Measurements from ENCODE around the gene GULP1.
"Not testable (repeated sequence)": the region's sequence is repeated elsewhere in the genome, so short reads cannot be mapped to it uniquely, and the experiment has no call there.

GULP1 gene

GRCh38 chr2:188599140-188599539 is 307.5 kb downstream of the GULP1 start:
- Mint-ChIP-seq H3K4me1 (ENCODE audit: low read depth in 2 of 2) (no peaks in the 10 kb centered on the region), H3K27me3 (no peaks in the 10 kb centered on the region), H3K4me3 (no peak overlapping the region), H3K27ac (no peak overlapping the region), H3K9me3 (no peaks in the 10 kb centered on the region), H3K36me3 (ENCODE audit: insufficient read depth) (no peaks in the 10 kb centered on the region)
- DNase-seq (no peak), ATAC-seq (replicated peaks) (no peak)

DNA sequence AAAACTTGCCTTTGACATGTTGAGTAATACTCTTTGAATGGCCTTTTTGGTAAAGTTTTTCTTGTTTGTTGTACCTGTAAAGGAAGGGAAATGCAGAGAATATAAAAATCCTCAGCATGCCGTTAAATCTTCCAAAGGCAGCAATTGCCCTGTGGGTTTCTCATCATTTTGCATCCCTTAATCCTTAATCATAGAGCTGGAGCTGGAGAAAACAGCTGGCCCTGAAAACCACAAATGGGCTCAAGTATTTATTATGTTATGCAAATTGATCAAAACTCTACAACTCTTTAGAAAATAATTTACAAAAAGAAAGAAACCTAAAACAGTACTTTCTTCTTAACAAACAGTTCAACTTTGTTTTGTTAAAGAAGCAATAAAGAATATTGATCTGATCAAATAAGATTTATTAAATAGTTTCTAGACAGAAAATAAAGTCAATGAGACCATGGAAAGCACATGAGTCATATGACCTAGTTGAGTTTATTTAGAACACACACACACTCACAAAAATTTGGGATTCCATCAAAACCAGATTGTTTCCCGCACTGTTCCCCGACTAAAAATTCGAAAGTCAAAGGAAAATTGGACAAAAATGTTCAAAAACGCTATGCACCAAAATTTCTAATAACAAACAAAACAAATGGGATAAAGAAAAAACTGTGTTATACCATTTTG is 309.0 kb downstream of the GULP1 start:
- Mint-ChIP-seq H3K27ac (no peak overlapping the region), H3K9me3 (no peaks in the 10 kb centered on the region), H3K36me3 (ENCODE audit: insufficient read depth) (no peaks in the 10 kb centered on the region), H3K27me3 (no peaks in the 10 kb centered on the region), H3K4me1 (ENCODE audit: low read depth in 2 of 2) (no peaks in the 10 kb centered on the region), H3K4me3 (no peak overlapping the region)
- ATAC-seq (replicated peaks) (no peak), DNase-seq (no peak)

GRCh38 chr2:188601391-188601790 is 309.7 kb downstream of the GULP1 start:
- no peak overlapping the region for H3K27ac Mint-ChIP-seq
- H3K4me3 Mint-ChIP-seq, result no peak overlapping the region
- H3K4me1 Mint-ChIP-seq (ENCODE audit: low read depth in 2 of 2), result no peaks in the 10 kb centered on the region
- no peaks in the 10 kb centered on the region for H3K36me3 Mint-ChIP-seq (ENCODE audit: insufficient read depth)
- ATAC-seq (replicated peaks) (no peak), DNase-seq (no peak)
- no peaks in the 10 kb centered on the region for H3K27me3 Mint-ChIP-seq
- no peaks in the 10 kb centered on the region for H3K9me3 Mint-ChIP-seq

DNA sequence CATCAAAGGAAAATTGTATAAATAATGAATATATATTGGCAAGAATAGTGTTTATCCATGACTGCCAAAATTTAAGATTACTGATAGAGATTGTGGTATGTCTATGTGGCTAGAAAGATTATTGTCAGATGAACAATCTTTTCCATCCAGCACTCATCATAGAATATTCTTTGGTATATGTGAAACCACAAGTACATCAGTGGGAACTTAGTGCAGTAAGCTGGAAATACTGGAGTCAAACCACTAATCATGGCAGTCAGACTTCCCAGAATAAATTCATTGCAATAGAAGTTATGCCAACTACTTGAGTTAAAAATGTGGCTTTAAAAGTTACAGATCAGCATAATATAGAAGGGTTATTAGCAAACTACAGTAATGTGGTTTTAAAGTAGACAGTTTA is 310.3 kb downstream of the GULP1 start:
- no peak overlapping the region for H3K4me3 Mint-ChIP-seq
- H3K27me3 Mint-ChIP-seq, result no peaks in the 10 kb centered on the region
- H3K27ac Mint-ChIP-seq, result no peak overlapping the region
- ATAC-seq (replicated peaks), result no peak
- H3K9me3 Mint-ChIP-seq, result no peaks in the 10 kb centered on the region
- H3K4me1 Mint-ChIP-seq (ENCODE audit: low read depth in 2 of 2), result no peaks in the 10 kb centered on the region
- no peaks in the 10 kb centered on the region for H3K36me3 Mint-ChIP-seq (ENCODE audit: insufficient read depth)
- DNase-seq, result no peak

GRCh38 chr2:188604579-188604978 is 312.9 kb downstream of the GULP1 start:
- Mint-ChIP-seq H3K27ac (no peak overlapping the region), H3K27me3 (no peaks in the 10 kb centered on the region), H3K4me1 (ENCODE audit: low read depth in 2 of 2) (no peaks in the 10 kb centered on the region), H3K36me3 (ENCODE audit: insufficient read depth) (no peaks in the 10 kb centered on the region), H3K9me3 (no peaks in the 10 kb centered on the region), H3K4me3 (no peak overlapping the region)
- ATAC-seq (replicated peaks), result no peak
- DNase-seq, result no peak

GRCh38 chr2:188605609-188606584 is 314.2 kb downstream of the GULP1 start:
- peak overlapping the region; percentile 41 to 67 for H3K4me3 Mint-ChIP-seq
- H3K9me3 Mint-ChIP-seq; H3K36me3 Mint-ChIP-seq (ENCODE audit: insufficient read depth); H3K27ac Mint-ChIP-seq; H3K4me1 Mint-ChIP-seq (ENCODE audit: low read depth in 2 of 2); ATAC-seq (replicated peaks); H3K27me3 Mint-ChIP-seq: not testable (repeated sequence)
- DNase-seq, result peak in 1 of 3 experiments; percentile 5

- DNase-seq; ATAC-seq (replicated peaks); H3K27me3 Mint-ChIP-seq; H3K36me3 Mint-ChIP-seq (ENCODE audit: insufficient read depth); H3K27ac Mint-ChIP-seq; H3K4me3 Mint-ChIP-seq; H3K4me1 Mint-ChIP-seq (ENCODE audit: low read depth in 2 of 2); H3K9me3 Mint-ChIP-seq: not testable (repeated sequence)
Observed at GRCh38 chr2:188606596-188606995, 314.9 kb downstream of the GULP1 start.

DNA sequence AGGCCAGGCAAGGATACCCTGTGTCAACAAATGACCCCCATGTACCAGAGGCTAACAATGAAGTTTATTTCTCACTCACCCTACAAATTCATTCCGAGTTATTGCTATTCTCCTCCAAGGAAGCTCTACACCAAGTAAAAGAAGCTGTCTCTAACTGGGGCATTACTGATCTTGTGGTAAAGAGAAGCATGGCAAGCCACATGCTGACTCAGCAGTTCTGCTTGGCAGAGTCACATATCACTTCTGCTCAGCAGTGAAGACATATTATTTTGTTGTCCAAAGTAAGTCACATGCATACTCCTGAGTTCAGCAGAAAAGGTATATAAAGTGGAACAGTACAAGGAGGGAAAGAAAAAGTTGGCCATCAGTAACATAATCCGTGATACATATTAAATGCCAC is 315.8 kb downstream of the GULP1 start:
- H3K4me3 Mint-ChIP-seq, result no peak overlapping the region
- H3K9me3 Mint-ChIP-seq, result peaks cover 4 to 9% of the 10 kb centered on the region in 2 donors
- no peak for DNase-seq
- no peaks in the 10 kb centered on the region for H3K4me1 Mint-ChIP-seq (ENCODE audit: low read depth in 2 of 2)
- H3K36me3 Mint-ChIP-seq (ENCODE audit: insufficient read depth), result no peaks in the 10 kb centered on the region
- no peak for ATAC-seq (replicated peaks)
- H3K27ac Mint-ChIP-seq, result no peak overlapping the region
- no peaks in the 10 kb centered on the region for H3K27me3 Mint-ChIP-seq

DNA sequence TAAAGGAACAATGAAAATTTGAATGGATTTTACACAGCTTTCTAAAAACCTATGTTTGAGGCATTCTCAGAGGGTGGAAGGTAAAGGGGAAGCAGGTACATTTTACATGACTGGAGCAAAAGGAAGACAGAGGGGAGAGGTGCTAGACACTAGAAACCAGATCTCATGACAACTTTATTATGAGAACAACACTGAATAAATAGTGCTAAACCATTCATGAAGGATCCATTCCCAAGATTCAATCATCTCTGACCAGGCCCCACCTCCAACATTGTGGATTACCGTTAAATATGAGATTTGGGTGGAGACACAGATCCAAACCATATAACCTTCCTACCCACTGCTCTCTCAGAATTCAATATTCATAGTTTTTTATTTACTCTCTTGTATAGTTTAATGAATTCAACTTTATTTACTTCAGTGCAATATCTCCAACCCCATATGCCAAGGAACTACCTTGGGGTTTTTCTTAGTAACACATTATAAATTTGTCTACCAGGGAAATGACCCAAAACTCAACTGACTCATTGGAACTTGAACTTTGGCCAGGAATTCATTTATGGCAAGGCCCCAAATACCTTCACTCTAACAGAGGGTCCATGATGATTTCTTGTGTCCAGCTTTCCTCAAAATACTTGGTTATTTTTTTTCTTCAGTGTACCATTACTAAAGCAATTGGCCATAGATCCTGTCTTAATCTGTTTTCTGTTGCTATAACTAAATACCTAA is 317.8 kb downstream of the GULP1 start:
- no peak for DNase-seq
- Mint-ChIP-seq H3K4me3 (no peak overlapping the region), H3K4me1 (ENCODE audit: low read depth in 2 of 2) (no peaks in the 10 kb centered on the region), H3K27me3 (no peaks in the 10 kb centered on the region), H3K36me3 (ENCODE audit: insufficient read depth) (no peaks in the 10 kb centered on the region), H3K27ac (no peak overlapping the region), H3K9me3 (peaks cover 4 to 9% of the 10 kb centered on the region in 2 donors)
- ATAC-seq (replicated peaks), result no peak

DNA sequence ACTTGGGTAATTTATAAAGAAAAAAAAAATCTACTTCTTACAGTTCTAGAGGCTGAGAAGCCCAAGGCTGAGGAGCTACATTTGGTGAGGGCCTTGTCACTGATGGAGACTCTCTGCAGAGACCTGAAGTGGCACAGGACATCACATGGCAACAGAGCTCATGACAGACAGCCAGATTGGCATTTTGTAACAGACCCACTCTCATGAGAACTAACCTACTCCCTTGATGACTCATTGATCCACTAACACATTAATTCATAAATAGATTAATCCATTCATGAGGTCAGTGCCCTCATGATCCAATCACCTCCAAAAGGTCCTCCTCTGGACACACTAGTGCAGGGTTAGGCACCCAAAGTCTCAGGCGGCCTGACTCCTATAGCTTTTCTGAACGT is 318.4 kb downstream of the GULP1 start:
- Mint-ChIP-seq H3K36me3 (ENCODE audit: insufficient read depth) (no peaks in the 10 kb centered on the region), H3K27me3 (no peaks in the 10 kb centered on the region), H3K9me3 (peaks cover 4 to 9% of the 10 kb centered on the region in 2 donors), H3K4me3 (no peak overlapping the region), H3K4me1 (ENCODE audit: low read depth in 2 of 2) (no peaks in the 10 kb centered on the region), H3K27ac (no peak overlapping the region)
- DNase-seq, result no peak
- ATAC-seq (replicated peaks), result no peak

GRCh38 chr2:188610827-188611226 is 319.2 kb downstream of the GULP1 start:
- Mint-ChIP-seq H3K4me3 (no peak overlapping the region), H3K27ac (no peak overlapping the region), H3K9me3 (peaks cover 4 to 9% of the 10 kb centered on the region in 2 donors), H3K27me3 (no peaks in the 10 kb centered on the region), H3K4me1 (ENCODE audit: low read depth in 2 of 2) (no peaks in the 10 kb centered on the region), H3K36me3 (ENCODE audit: insufficient read depth) (no peaks in the 10 kb centered on the region)
- ATAC-seq (replicated peaks) (no peak), DNase-seq (no peak)

DNA sequence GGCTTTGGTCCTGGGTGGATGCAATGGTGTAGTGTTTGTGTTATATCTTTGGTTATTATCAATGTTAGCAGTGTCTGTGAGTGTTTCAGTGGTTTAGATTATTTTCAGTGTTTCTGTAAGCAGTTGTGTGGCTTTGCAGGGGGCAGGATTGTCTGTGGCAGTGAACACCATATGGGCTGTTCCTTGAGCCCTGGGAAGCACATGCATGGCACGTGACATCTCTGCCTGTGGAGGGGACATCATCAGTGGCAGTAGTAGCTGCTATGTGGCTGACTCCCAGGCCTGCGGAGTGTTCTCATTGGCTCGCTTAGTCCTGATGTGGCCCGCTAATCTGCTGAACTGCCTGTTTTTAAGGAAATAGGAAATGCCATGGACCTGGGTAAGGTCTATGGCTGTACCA is 327.5 kb downstream of the GULP1 start:
- Mint-ChIP-seq H3K4me1 (ENCODE audit: low read depth in 2 of 2) (no peaks in the 10 kb centered on the region), H3K27ac (no peak overlapping the region), H3K27me3 (no peaks in the 10 kb centered on the region), H3K4me3 (no peak overlapping the region), H3K9me3 (peaks cover 8 to 10% of the 10 kb centered on the region in 2 donors), H3K36me3 (ENCODE audit: insufficient read depth) (no peaks in the 10 kb centered on the region)
- ATAC-seq (replicated peaks) (no peak), DNase-seq (no peak)

DNA sequence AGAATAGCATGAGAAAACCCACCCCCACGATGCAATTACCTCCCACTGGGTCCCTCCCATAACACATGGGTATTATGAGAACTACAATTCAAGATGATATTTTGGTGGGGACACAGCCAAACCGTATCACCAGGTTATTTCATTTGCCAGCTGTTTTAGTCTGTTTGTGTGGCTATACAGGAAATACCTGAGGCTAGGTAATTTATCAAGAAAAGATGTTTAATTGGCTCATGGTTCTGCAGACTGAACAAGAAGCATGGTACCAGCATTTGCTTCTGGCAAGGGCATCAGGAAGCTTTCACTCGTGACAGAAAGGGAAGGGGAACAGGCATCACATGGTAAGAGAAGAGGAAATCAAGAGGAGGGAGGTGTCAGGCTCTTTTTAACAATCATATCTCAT is 329.2 kb downstream of the GULP1 start:
- DNase-seq (no peak), ATAC-seq (replicated peaks) (no peak)
- Mint-ChIP-seq H3K9me3 (peaks cover 8 to 10% of the 10 kb centered on the region in 2 donors), H3K27ac (no peak overlapping the region), H3K36me3 (ENCODE audit: insufficient read depth) (no peaks in the 10 kb centered on the region), H3K27me3 (no peaks in the 10 kb centered on the region), H3K4me3 (no peak overlapping the region), H3K4me1 (ENCODE audit: low read depth in 2 of 2) (no peaks in the 10 kb centered on the region)
